ENCODE measurements around the gene KCNIP1.

Gene KCNIP1

GRCh38 chr5:170475294-170476000, 28.4 kb upstream of the KCNIP1 start:
- no peak for DNase-seq (ENCODE audit: low read depth)
- H3K4me3 ChIP-seq (ENCODE audit: low read length): no peak overlapping the region
- TF ChIP-seq CTCF (conservative IDR thresholded peaks at IDR 0.05; ENCODE audit: low read length): no peak

GRCh38 chr5:170476704-170477103, 27.1 kb upstream of the KCNIP1 start:
- no peak overlapping the region for H3K4me3 ChIP-seq (ENCODE audit: low read length)
- TF ChIP-seq CTCF (conservative IDR thresholded peaks at IDR 0.05; ENCODE audit: low read length): no peak
- DNase-seq (ENCODE audit: low read depth): no peak

DNA sequence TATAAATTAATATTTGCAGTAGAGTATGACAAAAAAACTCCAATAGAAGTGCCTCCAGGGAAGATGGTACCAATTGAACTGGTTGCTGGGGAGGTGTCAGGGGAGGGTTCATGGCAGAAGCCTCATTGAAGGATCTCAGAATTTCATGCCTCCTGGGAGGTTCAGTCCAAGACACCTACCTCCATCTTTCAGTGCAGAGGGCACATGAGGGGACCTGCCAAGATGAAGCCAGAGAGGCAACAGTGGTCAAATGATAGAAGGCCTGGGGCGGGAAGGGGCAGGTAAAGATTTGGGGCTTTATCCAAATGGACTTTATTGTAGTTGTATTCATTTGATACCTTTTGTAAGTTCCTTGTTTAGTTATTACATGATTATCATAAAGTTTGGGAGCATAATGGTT, 25.9 kb upstream of the KCNIP1 start:
- H3K4me3 ChIP-seq (ENCODE audit: low read length): no peak overlapping the region
- no peak for TF ChIP-seq CTCF (conservative IDR thresholded peaks at IDR 0.05; ENCODE audit: low read length)

GRCh38 chr5:170478306-170478705, 25.5 kb upstream of the KCNIP1 start:
- TF ChIP-seq CTCF (conservative IDR thresholded peaks at IDR 0.05; ENCODE audit: low read length): no peak
- DNase-seq (ENCODE audit: low read depth): no peak
- H3K4me3 ChIP-seq (ENCODE audit: low read length): no peak overlapping the region

More for the DNA sequence above, 25.9 kb upstream of the KCNIP1 start:
- DNase-seq (ENCODE audit: low read depth): no peak

GRCh38 chr5:170479484-170479883, 24.3 kb upstream of the KCNIP1 start:
- DNase-seq (ENCODE audit: low read depth): peak; percentile 6
- H3K4me3 ChIP-seq (ENCODE audit: low read length): no peak overlapping the region
- no peak for TF ChIP-seq CTCF (conservative IDR thresholded peaks at IDR 0.05; ENCODE audit: low read length)

- TF ChIP-seq CTCF (conservative IDR thresholded peaks at IDR 0.05; ENCODE audit: low read length): no peak
- DNase-seq (ENCODE audit: low read depth): no peak
- H3K4me3 ChIP-seq (ENCODE audit: low read length): no peak overlapping the region
Observed at GRCh38 chr5:170480260-170480659, 23.6 kb upstream of the KCNIP1 start.

DNA sequence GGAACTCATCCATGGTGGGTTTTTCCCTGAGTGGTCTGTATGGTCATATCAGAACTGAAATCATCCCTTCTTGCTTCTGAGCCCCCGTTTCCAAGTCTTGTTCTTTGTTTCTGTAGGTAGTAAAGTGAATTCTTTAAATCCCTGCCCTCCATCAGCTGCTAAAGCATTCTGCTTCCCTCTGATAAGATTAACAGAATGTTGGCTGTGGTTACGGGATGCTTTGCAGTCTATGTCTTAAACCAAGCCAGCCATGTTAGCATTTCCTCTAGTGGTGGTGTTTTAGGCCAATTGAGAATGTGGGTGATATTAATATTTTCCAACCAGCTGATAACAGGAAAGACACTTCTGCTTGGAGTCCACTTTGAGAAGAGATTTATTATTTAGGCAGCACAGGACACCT, 22.0 kb upstream of the KCNIP1 start:
- H3K4me3 ChIP-seq (ENCODE audit: low read length): no peak overlapping the region
- DNase-seq (ENCODE audit: low read depth): no peak
- no peak for TF ChIP-seq CTCF (conservative IDR thresholded peaks at IDR 0.05; ENCODE audit: low read length)
